Measurements from ENCODE around the gene DNAH9.

DNA sequence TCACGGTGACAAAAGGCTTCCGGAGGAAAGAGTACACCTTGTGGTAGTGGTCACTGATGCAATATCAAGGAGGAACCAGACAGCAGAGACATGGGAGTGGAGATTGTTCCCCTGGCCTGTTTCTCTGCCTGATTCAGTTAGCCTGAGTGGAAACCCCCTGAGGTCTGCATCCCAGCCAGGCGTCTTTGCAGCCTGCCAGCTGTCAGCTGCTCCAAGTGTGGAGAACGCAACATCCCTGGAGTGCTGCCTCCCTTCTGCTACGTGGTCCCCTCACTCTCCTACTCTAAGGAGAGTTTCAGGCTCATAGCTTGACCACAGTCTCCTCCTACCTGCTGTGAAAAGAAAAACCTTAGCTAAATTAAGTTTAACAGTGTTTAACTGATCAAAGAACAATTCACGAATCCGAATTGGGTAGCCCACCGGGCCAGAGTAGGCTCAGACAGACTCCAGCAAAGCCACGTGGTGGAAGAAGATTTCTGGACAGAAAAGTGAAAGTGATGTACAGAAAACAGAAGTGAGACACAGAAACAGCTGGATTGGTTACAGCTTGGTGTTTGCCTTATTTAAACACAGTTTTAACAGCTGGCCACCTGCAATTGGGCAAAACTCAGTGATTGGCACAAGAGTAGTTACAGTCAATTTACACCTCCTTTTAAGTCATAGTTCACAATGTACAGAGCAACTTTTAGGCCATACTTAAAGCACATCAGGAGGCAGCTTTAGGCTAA, 188.6 kb downstream of the DNAH9 start:
- TF ChIP-seq, protein P1, sequence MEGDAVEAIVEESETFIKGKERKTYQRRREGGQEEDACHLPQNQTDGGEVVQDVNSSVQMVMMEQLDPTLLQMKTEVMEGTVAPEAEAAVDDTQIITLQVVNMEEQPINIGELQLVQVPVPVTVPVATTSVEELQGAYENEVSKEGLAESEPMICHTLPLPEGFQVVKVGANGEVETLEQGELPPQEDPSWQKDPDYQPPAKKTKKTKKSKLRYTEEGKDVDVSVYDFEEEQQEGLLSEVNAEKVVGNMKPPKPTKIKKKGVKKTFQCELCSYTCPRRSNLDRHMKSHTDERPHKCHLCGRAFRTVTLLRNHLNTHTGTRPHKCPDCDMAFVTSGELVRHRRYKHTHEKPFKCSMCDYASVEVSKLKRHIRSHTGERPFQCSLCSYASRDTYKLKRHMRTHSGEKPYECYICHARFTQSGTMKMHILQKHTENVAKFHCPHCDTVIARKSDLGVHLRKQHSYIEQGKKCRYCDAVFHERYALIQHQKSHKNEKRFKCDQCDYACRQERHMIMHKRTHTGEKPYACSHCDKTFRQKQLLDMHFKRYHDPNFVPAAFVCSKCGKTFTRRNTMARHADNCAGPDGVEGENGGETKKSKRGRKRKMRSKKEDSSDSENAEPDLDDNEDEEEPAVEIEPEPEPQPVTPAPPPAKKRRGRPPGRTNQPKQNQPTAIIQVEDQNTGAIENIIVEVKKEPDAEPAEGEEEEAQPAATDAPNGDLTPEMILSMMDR (IDR thresholded peaks at IDR 0.05 in 4 of 5, conservative IDR thresholded peaks at IDR 0.05 in 1 of 5): no peak
- TF ChIP-seq POLR2A (IDR thresholded peaks at IDR 0.05): no peak

Data from gastrocnemius medialis (tissue), 4 donors.